Fibroblast of lung (primary cell): ENCODE measurements around the gene HNRNPAB. TPM values are rescaled to one million over a fixed set of nuclear protein-coding genes. Genes with fewer than 3 reads are reported as not detected.

Experiments
- DNase-seq, 2 donors: peaks; one replicate each; pipeline versions ENCODE4 v3.0.0 to v3.0.0-alpha.2; 2010; ENCODE audit warnings: low read depth in 2 of 2
- H2AFZ ChIP-seq: 2 replicates; pipeline ENCODE4 v1.5.1; 2012; ENCODE audit warnings: low read length, control low read depth, inconsistent platforms
- H3K27ac ChIP-seq: 2 replicates; pipeline ENCODE4 v1.5.1; 2011; ENCODE audit warnings: low read length, control low read depth; ENCODE audit not compliant: insufficient read depth
- H3K27me3 ChIP-seq: 2 replicates; pipeline ENCODE4 v1.5.1; 2011; ENCODE audit warnings: mild to moderate bottlenecking, low read length; ENCODE audit not compliant: control insufficient read depth, insufficient read depth
- H3K36me3 ChIP-seq: 2 replicates; pipeline ENCODE4 v1.5.1; 2011; ENCODE audit warnings: low read length; ENCODE audit not compliant: control insufficient read depth, insufficient read depth
- H3K4me1 ChIP-seq: 2 replicates; pipeline ENCODE4 v1.5.1; 2011; ENCODE audit warnings: low read length; ENCODE audit not compliant: control insufficient read depth, insufficient read depth; ENCODE audit errors: extremely low read depth
- H3K4me2 ChIP-seq: 2 replicates; pipeline ENCODE4 v1.5.1; 2011; ENCODE audit warnings: low read length, control low read depth; ENCODE audit not compliant: insufficient read depth; ENCODE audit errors: extremely low read depth
- H3K4me3 ChIP-seq, 4 experiments: fragments of 200-600 bp in 1 of 4; sonication (generic) in 1 of 4; replicated peaks in 1 of 4; 2 replicates each; pipeline ENCODE4 v1.5.1; 2011 to 2016; ENCODE audit warnings: low read length in 4 of 4, low read depth in 3 of 4, mild to moderate bottlenecking in 3 of 4, control low read depth in 2 of 4, inconsistent platforms in 1 of 4, mixed read lengths in 1 of 4; ENCODE audit not compliant: insufficient read depth in 1 of 4; ENCODE audit errors: control extremely low read depth in 1 of 4
- H3K79me2 ChIP-seq: 2 replicates; pipeline ENCODE4 v1.5.1; 2012; ENCODE audit warnings: mild to moderate bottlenecking, low read length, inconsistent platforms; ENCODE audit not compliant: control insufficient read depth, insufficient read depth
- H3K9ac ChIP-seq: 2 replicates; pipeline ENCODE4 v1.5.1; 2011; ENCODE audit warnings: mild to moderate bottlenecking, low read length, control low read depth; ENCODE audit not compliant: insufficient read depth
- H3K9me3 ChIP-seq: 2 replicates; pipeline ENCODE4 v1.5.1; 2012; ENCODE audit warnings: low read depth, low read length; ENCODE audit not compliant: control insufficient read depth, insufficient read depth
- H4K20me1 ChIP-seq: 2 replicates; pipeline ENCODE4 v1.5.1; 2011; ENCODE audit warnings: low read length; ENCODE audit not compliant: control insufficient read depth, insufficient read depth; ENCODE audit errors: extremely low read depth
- EZH2 ChIP-seq: IDR thresholded peaks from 2 replicates; pipeline ENCODE4 v1.5.1; 2012; ENCODE audit warnings: low read length, control low read depth, mild to moderate bottlenecking; ENCODE audit errors: missing control alignments
- polyA plus RNA-seq, 2 donors: library from polyadenylated mRNA; depleted of rRNA in 1 of 2; stranded (reverse) in 1 of 2; unstranded in 1 of 2; fragments of >200 nt; gene quantifications; 2 replicates each; pipeline ENCODE4 v1.2.1, GENCODE V29; 2011 to 2012; ENCODE audit warnings: missing spikeins in 1 of 2
- total RNA-seq: library from RNA; depleted of rRNA; stranded (reverse); fragments of >200 nt; gene quantifications from 2 replicates; pipeline ENCODE4 v1.2.1, GENCODE V29; 2014
- TF ChIP-seq, protein P1 (sequence below), 2 donors: IDR thresholded peaks in 1 of 2; conservative IDR thresholded peaks in 1 of 2; 1 replicate in 1 of 2; 2 replicates in 1 of 2; pipeline ENCODE4 v1.5.1; 2011 to 2012; ENCODE audit warnings: low read length in 2 of 2, control low read depth in 1 of 2, inconsistent platforms in 1 of 2, low read depth in 1 of 2, mild to moderate bottlenecking in 1 of 2

The HNRNPAB gene
- total and polyA plus RNA-seq, 2 donors (not counting 1 experiment from before 2014, with no cell fraction given), result 23.1 to 106 TPM

DNA sequence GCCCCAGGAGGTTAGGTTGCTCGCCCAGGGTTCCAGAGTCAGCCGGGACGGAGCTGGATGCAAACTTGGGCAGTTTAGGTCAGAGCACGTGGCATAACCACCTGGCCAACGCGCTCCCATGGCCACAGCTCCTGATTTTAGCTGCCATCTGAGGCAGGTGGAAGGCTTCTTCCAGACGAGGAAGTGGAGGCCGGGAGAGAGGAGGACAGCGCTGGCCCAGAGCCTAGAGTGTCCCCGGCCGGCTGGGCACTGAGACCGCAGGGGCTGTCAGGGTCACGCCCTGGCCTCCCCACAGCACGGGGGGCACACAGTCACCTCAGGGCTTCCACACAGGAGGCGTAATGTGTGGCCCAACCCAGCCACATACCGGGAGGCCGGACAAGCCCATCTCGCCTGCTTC is 44.4 kb downstream of the HNRNPAB start:
- DNase-seq, result no peak

GRCh38 chr5:178249191-178249989 is 45.1 kb downstream of the HNRNPAB start:
- H3K27ac ChIP-seq, result no peak overlapping the region
- no peaks in the 10 kb centered on the region for H4K20me1 ChIP-seq
- no peaks in the 10 kb centered on the region for H3K36me3 ChIP-seq
- no peaks in the 10 kb centered on the region for H3K79me2 ChIP-seq
- H3K9me3 ChIP-seq, result no peaks in the 10 kb centered on the region
- no peak overlapping the region for H3K4me2 ChIP-seq
- peak; percentile 46 to 73 for DNase-seq
- no peak overlapping the region for H2AFZ ChIP-seq
- H3K27me3 ChIP-seq, result no peaks in the 10 kb centered on the region
- H3K9ac ChIP-seq, result no peak overlapping the region
- TF ChIP-seq, protein P1, sequence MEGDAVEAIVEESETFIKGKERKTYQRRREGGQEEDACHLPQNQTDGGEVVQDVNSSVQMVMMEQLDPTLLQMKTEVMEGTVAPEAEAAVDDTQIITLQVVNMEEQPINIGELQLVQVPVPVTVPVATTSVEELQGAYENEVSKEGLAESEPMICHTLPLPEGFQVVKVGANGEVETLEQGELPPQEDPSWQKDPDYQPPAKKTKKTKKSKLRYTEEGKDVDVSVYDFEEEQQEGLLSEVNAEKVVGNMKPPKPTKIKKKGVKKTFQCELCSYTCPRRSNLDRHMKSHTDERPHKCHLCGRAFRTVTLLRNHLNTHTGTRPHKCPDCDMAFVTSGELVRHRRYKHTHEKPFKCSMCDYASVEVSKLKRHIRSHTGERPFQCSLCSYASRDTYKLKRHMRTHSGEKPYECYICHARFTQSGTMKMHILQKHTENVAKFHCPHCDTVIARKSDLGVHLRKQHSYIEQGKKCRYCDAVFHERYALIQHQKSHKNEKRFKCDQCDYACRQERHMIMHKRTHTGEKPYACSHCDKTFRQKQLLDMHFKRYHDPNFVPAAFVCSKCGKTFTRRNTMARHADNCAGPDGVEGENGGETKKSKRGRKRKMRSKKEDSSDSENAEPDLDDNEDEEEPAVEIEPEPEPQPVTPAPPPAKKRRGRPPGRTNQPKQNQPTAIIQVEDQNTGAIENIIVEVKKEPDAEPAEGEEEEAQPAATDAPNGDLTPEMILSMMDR (conservative IDR thresholded peaks at IDR 0.05 in 1 of 2, IDR thresholded peaks at IDR 0.05 in 1 of 2; ENCODE audit: low read depth in 1 of 2, low read length in 2 of 2), result no peak
- no peak for TF ChIP-seq EZH2
- no peak overlapping the region for H3K4me3 ChIP-seq
- no peaks in the 10 kb centered on the region for H3K4me1 ChIP-seq

More for the DNA sequence above, 44.4 kb downstream of the HNRNPAB start:
- TF ChIP-seq EZH2, result no peak
- TF ChIP-seq, protein P1 (conservative IDR thresholded peaks at IDR 0.05 in 1 of 2, IDR thresholded peaks at IDR 0.05 in 1 of 2; ENCODE audit: low read depth in 1 of 2, low read length in 2 of 2), result no peak
- Histone ChIP-seq H3K4me1 (no peaks in the 10 kb centered on the region), H3K4me3 (no peak overlapping the region), H3K27me3 (no peaks in the 10 kb centered on the region), H2AFZ (no peak overlapping the region), H3K9me3 (no peaks in the 10 kb centered on the region), H3K79me2 (no peaks in the 10 kb centered on the region), H4K20me1 (no peaks in the 10 kb centered on the region), H3K4me2 (no peak overlapping the region), H3K36me3 (no peaks in the 10 kb centered on the region), H3K27ac (no peak overlapping the region), H3K9ac (no peak overlapping the region)

- TF ChIP-seq, protein P1 (conservative IDR thresholded peaks at IDR 0.05 in 1 of 2, IDR thresholded peaks at IDR 0.05 in 1 of 2; ENCODE audit: low read depth in 1 of 2, low read length in 2 of 2), result no peak
- no peak for TF ChIP-seq EZH2
- H3K4me2 ChIP-seq, result no peak overlapping the region
- no peak for DNase-seq
Observed at GRCh38 chr5:178250263-178250662, 45.9 kb downstream of the HNRNPAB start.

More at GRCh38 chr5:178250263-178250662, 45.9 kb downstream of the HNRNPAB start:
- no peak overlapping the region for H3K4me3 ChIP-seq
- H3K9me3 ChIP-seq, result no peaks in the 10 kb centered on the region
- H3K27ac ChIP-seq, result no peak overlapping the region
- no peaks in the 10 kb centered on the region for H3K27me3 ChIP-seq
- H3K36me3 ChIP-seq, result no peaks in the 10 kb centered on the region
- H3K4me1 ChIP-seq, result no peaks in the 10 kb centered on the region
- no peaks in the 10 kb centered on the region for H3K79me2 ChIP-seq
- H4K20me1 ChIP-seq, result no peaks in the 10 kb centered on the region
- no peak overlapping the region for H3K9ac ChIP-seq
- H2AFZ ChIP-seq, result no peak overlapping the region
